ENCODE data around the gene ADH6.

The ADH6 gene

GRCh38 chr4:99215521-99215920 lies 3.5 kb downstream of the ADH6 start:
- no peak for DNase-seq (ENCODE audit: insufficient read length, low spot score)
- FAIRE-seq = no peak
- no peak for TF ChIP-seq PAX5 (IDR thresholded peaks at IDR 0.05; ENCODE audit: insufficient read depth, low read length, severe bottlenecking)
- TF ChIP-seq TAF1 (IDR thresholded peaks at IDR 0.05; ENCODE audit: low read depth, low read length) = no peak
- TF ChIP-seq POLR2A (IDR thresholded peaks at IDR 0.05; ENCODE audit: low read depth, low read length) = no peak
- no peak for TF ChIP-seq POLR2AphosphoS5 (IDR thresholded peaks at IDR 0.05; ENCODE audit: low read depth, low read length)
- no peak for TF ChIP-seq POU2F2 (IDR thresholded peaks at IDR 0.05; ENCODE audit: low read depth, low read length)

GRCh38 chr4:99210789-99211188 lies 8.3 kb downstream of the ADH6 start:
- TF ChIP-seq POU2F2 (IDR thresholded peaks at IDR 0.05; ENCODE audit: low read depth, low read length) (no peak), TAF1 (IDR thresholded peaks at IDR 0.05; ENCODE audit: low read depth, low read length) (no peak), PAX5 (IDR thresholded peaks at IDR 0.05; ENCODE audit: insufficient read depth, low read length, severe bottlenecking) (no peak), SPI1 (IDR thresholded peaks at IDR 0.05; ENCODE audit: low read depth, low read length) (no peak), POLR2A (IDR thresholded peaks at IDR 0.05; ENCODE audit: low read depth, low read length) (no peak), POLR2AphosphoS5 (IDR thresholded peaks at IDR 0.05; ENCODE audit: low read depth, low read length) (no peak)
- no peak for FAIRE-seq
- DNase-seq (ENCODE audit: insufficient read length, low spot score) = no peak

GRCh38 chr4:99209671-99210070 lies 9.4 kb downstream of the ADH6 start:
- TF ChIP-seq SPI1 (IDR thresholded peaks at IDR 0.05; ENCODE audit: low read depth, low read length) = no peak
- no peak for TF ChIP-seq POLR2A (IDR thresholded peaks at IDR 0.05; ENCODE audit: low read depth, low read length)
- TF ChIP-seq POLR2AphosphoS5 (IDR thresholded peaks at IDR 0.05; ENCODE audit: low read depth, low read length) = no peak
- TF ChIP-seq POU2F2 (IDR thresholded peaks at IDR 0.05; ENCODE audit: low read depth, low read length) = no peak
- no peak for TF ChIP-seq TAF1 (IDR thresholded peaks at IDR 0.05; ENCODE audit: low read depth, low read length)
- no peak for TF ChIP-seq PAX5 (IDR thresholded peaks at IDR 0.05; ENCODE audit: insufficient read depth, low read length, severe bottlenecking)
- FAIRE-seq (no peak), DNase-seq (ENCODE audit: insufficient read length, low spot score) (no peak)

GRCh38 chr4:99208719-99209075 lies 10.3 kb downstream of the ADH6 start:
- TF ChIP-seq SPI1 (IDR thresholded peaks at IDR 0.05; ENCODE audit: low read depth, low read length) (no peak), POLR2AphosphoS5 (IDR thresholded peaks at IDR 0.05; ENCODE audit: low read depth, low read length) (no peak), TAF1 (IDR thresholded peaks at IDR 0.05; ENCODE audit: low read depth, low read length) (no peak), POU2F2 (IDR thresholded peaks at IDR 0.05; ENCODE audit: low read depth, low read length) (no peak), PAX5 (IDR thresholded peaks at IDR 0.05; ENCODE audit: insufficient read depth, low read length, severe bottlenecking) (no peak), POLR2A (IDR thresholded peaks at IDR 0.05; ENCODE audit: low read depth, low read length) (no peak)
- DNase-seq (ENCODE audit: insufficient read length, low spot score) (no peak), FAIRE-seq (no peak)

- DNase-seq (ENCODE audit: insufficient read length, low spot score) (no peak), FAIRE-seq (no peak)
- TF ChIP-seq POLR2AphosphoS5 (IDR thresholded peaks at IDR 0.05; ENCODE audit: low read depth, low read length) (no peak), TAF1 (IDR thresholded peaks at IDR 0.05; ENCODE audit: low read depth, low read length) (no peak), PAX5 (IDR thresholded peaks at IDR 0.05; ENCODE audit: insufficient read depth, low read length, severe bottlenecking) (no peak), POLR2A (IDR thresholded peaks at IDR 0.05; ENCODE audit: low read depth, low read length) (no peak), POU2F2 (IDR thresholded peaks at IDR 0.05; ENCODE audit: low read depth, low read length) (no peak), SPI1 (IDR thresholded peaks at IDR 0.05; ENCODE audit: low read depth, low read length) (no peak)
Measured at GRCh38 chr4:99207911-99208718, 10.9 kb downstream of the ADH6 start.

GRCh38 chr4:99207069-99207743 lies 11.8 kb downstream of the ADH6 start:
- DNase-seq (ENCODE audit: insufficient read length, low spot score) = no peak
- no peak for FAIRE-seq
- TF ChIP-seq SPI1 (IDR thresholded peaks at IDR 0.05; ENCODE audit: low read depth, low read length) (no peak), POLR2AphosphoS5 (IDR thresholded peaks at IDR 0.05; ENCODE audit: low read depth, low read length) (no peak), PAX5 (IDR thresholded peaks at IDR 0.05; ENCODE audit: insufficient read depth, low read length, severe bottlenecking) (no peak), POLR2A (IDR thresholded peaks at IDR 0.05; ENCODE audit: low read depth, low read length) (no peak), TAF1 (IDR thresholded peaks at IDR 0.05; ENCODE audit: low read depth, low read length) (no peak), POU2F2 (IDR thresholded peaks at IDR 0.05; ENCODE audit: low read depth, low read length) (no peak)

GRCh38 chr4:99205153-99205979 lies 13.7 kb downstream of the ADH6 start:
- DNase-seq (ENCODE audit: insufficient read length, low spot score) (no peak), FAIRE-seq (no peak)
- TF ChIP-seq POLR2AphosphoS5 (IDR thresholded peaks at IDR 0.05; ENCODE audit: low read depth, low read length) (no peak), POLR2A (IDR thresholded peaks at IDR 0.05; ENCODE audit: low read depth, low read length) (no peak), TAF1 (IDR thresholded peaks at IDR 0.05; ENCODE audit: low read depth, low read length) (no peak), POU2F2 (IDR thresholded peaks at IDR 0.05; ENCODE audit: low read depth, low read length) (no peak), SPI1 (IDR thresholded peaks at IDR 0.05; ENCODE audit: low read depth, low read length) (no peak), PAX5 (IDR thresholded peaks at IDR 0.05; ENCODE audit: insufficient read depth, low read length, severe bottlenecking) (no peak)

GRCh38 chr4:99202536-99202935 lies 16.5 kb downstream of the ADH6 start:
- DNase-seq (ENCODE audit: insufficient read length, low spot score) (no peak), FAIRE-seq (no peak)
- TF ChIP-seq POLR2A (IDR thresholded peaks at IDR 0.05; ENCODE audit: low read depth, low read length) = no peak
- no peak for TF ChIP-seq POU2F2 (IDR thresholded peaks at IDR 0.05; ENCODE audit: low read depth, low read length)
- TF ChIP-seq TAF1 (IDR thresholded peaks at IDR 0.05; ENCODE audit: low read depth, low read length) = no peak
- no peak for TF ChIP-seq POLR2AphosphoS5 (IDR thresholded peaks at IDR 0.05; ENCODE audit: low read depth, low read length)
- no peak for TF ChIP-seq PAX5 (IDR thresholded peaks at IDR 0.05; ENCODE audit: insufficient read depth, low read length, severe bottlenecking)
- TF ChIP-seq SPI1 (IDR thresholded peaks at IDR 0.05; ENCODE audit: low read depth, low read length) = no peak

GRCh38 chr4:99202094-99202493 lies 17.0 kb downstream of the ADH6 start:
- no peak for FAIRE-seq
- TF ChIP-seq POLR2A (IDR thresholded peaks at IDR 0.05; ENCODE audit: low read depth, low read length) (no peak), POLR2AphosphoS5 (IDR thresholded peaks at IDR 0.05; ENCODE audit: low read depth, low read length) (no peak), PAX5 (IDR thresholded peaks at IDR 0.05; ENCODE audit: insufficient read depth, low read length, severe bottlenecking) (no peak), SPI1 (IDR thresholded peaks at IDR 0.05; ENCODE audit: low read depth, low read length) (no peak), POU2F2 (IDR thresholded peaks at IDR 0.05; ENCODE audit: low read depth, low read length) (no peak), TAF1 (IDR thresholded peaks at IDR 0.05; ENCODE audit: low read depth, low read length) (no peak)
- DNase-seq (ENCODE audit: insufficient read length, low spot score) = no peak

All from GM12891 (cell line).